Lower leg skin (tissue), 3 donors: Measurements from ENCODE around the gene BBS9.

Experiments used
- CTCF ChIP-seq, 3 donors: fragments of 450-650 bp; IDR thresholded peaks; one replicate each; pipeline ENCODE4 v1.5.1; 2016; ENCODE audit warnings: antibody characterized with exemption in 3 of 3, mild to moderate bottlenecking in 3 of 3, moderate library complexity in 2 of 3
- POLR2A ChIP-seq, 2 donors: fragments of 450-650 bp; IDR thresholded peaks; one replicate each; pipeline ENCODE4 v1.6.1; 2016 to 2017; ENCODE audit warnings: antibody characterized with exemption in 2 of 2, mild to moderate bottlenecking in 1 of 2, moderate library complexity in 1 of 2

GRCh38 chr7:33300742-33301141, 171.4 kb downstream of the BBS9 start:
- TF ChIP-seq POLR2A (IDR thresholded peaks at IDR 0.05) (no peak), CTCF (IDR thresholded peaks at IDR 0.05) (no peak)
